Measurements from ENCODE around the gene DKKL1. TPM values are rescaled to one million over a fixed set of nuclear protein-coding genes. Genes with fewer than 3 reads are reported as not detected.
A peak's percentile ranks its signal among the peaks of the same experiment; 100 is the strongest.

The DKKL1 gene
- total RNA-seq, 1 donor from 2014 or later = 8.7 TPM

GRCh38 chr19:49337267-49338022, 26.2 kb upstream of the DKKL1 start:
- Mint-ChIP-seq H3K9me3 (no peaks in the 10 kb centered on the region), H3K4me3 (peak overlapping the region; percentile 65), H3K27me3 (ENCODE audit: low read depth) (peaks cover 9% of the 10 kb centered on the region), H3K27ac (no peak overlapping the region), H3K4me1 (peaks cover 20% of the 10 kb centered on the region), H3K36me3 (peaks cover 7% of the 10 kb centered on the region)
- TF ChIP-seq, protein P1, sequence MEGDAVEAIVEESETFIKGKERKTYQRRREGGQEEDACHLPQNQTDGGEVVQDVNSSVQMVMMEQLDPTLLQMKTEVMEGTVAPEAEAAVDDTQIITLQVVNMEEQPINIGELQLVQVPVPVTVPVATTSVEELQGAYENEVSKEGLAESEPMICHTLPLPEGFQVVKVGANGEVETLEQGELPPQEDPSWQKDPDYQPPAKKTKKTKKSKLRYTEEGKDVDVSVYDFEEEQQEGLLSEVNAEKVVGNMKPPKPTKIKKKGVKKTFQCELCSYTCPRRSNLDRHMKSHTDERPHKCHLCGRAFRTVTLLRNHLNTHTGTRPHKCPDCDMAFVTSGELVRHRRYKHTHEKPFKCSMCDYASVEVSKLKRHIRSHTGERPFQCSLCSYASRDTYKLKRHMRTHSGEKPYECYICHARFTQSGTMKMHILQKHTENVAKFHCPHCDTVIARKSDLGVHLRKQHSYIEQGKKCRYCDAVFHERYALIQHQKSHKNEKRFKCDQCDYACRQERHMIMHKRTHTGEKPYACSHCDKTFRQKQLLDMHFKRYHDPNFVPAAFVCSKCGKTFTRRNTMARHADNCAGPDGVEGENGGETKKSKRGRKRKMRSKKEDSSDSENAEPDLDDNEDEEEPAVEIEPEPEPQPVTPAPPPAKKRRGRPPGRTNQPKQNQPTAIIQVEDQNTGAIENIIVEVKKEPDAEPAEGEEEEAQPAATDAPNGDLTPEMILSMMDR (IDR thresholded peaks at IDR 0.05; ENCODE audit: unreplicated experiment) = no peak
- DNase-seq (ENCODE audit: low spot score in 2 of 2, unreplicated experiment in 2 of 2) = no peak

DNA sequence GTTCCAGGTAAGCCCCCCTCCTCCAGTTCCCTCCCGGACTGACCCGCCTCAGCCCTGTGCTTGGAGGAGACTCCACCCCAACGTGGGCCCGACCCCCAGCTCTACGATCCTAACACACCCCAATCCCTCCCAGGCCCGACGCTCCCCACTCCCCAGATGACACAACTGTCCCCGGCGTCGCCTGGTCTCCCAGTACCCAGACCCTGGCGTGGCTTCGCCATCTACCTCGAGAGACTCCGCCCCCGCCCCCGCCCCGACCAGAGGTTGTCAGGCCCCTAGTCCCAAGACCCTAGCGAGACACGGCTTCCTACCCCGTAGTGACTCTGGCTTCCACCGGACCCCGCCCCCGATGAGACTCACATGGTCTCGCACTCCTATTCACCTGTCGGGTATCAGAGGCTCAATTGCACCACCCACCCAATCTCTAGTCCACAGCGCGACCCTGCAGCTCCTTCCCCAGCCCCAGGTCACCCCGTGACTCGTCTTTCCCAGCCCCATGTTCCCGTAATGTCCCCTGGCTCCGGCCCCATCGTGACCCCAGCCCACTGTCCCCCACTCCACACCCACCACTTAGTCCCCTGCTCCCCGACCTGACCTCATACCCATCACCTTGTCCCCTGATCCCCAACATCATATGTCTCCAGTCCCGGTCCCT, 25.5 kb upstream of the DKKL1 start:
- Mint-ChIP-seq H3K4me1 (peaks cover 20% of the 10 kb centered on the region), H3K27ac (peak overlapping the region; percentile 56), H3K9me3 (no peaks in the 10 kb centered on the region), H3K27me3 (ENCODE audit: low read depth) (peaks cover 9% of the 10 kb centered on the region), H3K4me3 (peak overlapping the region; percentile 65), H3K36me3 (peaks cover 14% of the 10 kb centered on the region)
- no peak for DNase-seq (ENCODE audit: low spot score in 2 of 2, unreplicated experiment in 2 of 2)
- TF ChIP-seq, protein P1 (IDR thresholded peaks at IDR 0.05; ENCODE audit: unreplicated experiment) = no peak

- Mint-ChIP-seq H3K27me3 (ENCODE audit: low read depth) (peaks cover 9% of the 10 kb centered on the region), H3K27ac (peak overlapping the region; percentile 88), H3K4me3 (peak overlapping the region; percentile 65), H3K36me3 (peaks cover 18% of the 10 kb centered on the region), H3K9me3 (no peaks in the 10 kb centered on the region), H3K4me1 (peaks cover 20% of the 10 kb centered on the region)
- TF ChIP-seq, protein P1 (IDR thresholded peaks at IDR 0.05; ENCODE audit: unreplicated experiment) = no peak
- peak; percentile 86 to 89 for DNase-seq (ENCODE audit: low spot score in 2 of 2, unreplicated experiment in 2 of 2)
These were observed 24.9 kb upstream of the DKKL1 start for GRCh38 chr19:49338691-49339300.

DNA sequence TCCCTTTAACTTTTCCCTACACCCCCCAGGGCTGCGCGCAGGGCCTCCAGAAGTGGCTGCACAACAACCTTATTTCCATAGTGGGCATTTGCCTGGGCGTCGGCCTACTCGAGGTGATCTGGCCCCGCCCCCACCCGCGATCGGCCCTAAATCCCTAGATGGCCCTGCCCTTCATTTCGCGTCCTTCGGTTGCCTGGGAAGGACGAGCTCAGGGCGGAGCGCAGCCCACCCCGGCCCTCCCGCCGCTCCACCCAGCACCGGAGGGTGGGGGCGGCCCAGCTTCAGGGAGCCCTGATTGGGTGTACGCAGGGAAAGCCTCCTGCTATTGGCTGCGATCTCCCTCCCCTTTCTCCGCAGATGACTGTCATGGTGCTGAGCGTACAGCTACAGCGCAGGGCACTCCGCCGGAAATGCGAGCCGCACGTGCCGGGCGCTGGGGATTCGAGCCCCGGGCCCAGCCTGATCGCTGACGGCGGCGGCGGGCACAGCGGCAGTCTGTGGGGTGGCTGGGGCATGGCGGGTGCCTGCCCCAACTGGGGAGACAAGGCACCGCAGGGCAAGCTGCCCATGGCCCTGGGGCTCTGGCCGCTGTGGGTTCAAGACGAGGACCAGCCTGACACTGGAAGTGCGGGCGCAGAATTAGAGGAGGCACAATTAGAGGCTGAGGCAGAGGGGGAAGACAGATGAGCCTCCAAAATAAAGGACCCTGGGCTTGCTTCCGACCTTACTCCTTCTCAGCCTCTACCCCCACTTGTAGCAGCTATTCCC, 24.2 kb upstream of the DKKL1 start:
- Mint-ChIP-seq H3K9me3 (no peaks in the 10 kb centered on the region), H3K4me1 (peaks cover 20% of the 10 kb centered on the region), H3K27ac (peak overlapping the region; percentile 88), H3K36me3 (peaks cover 19% of the 10 kb centered on the region), H3K27me3 (ENCODE audit: low read depth) (peaks cover 9% of the 10 kb centered on the region), H3K4me3 (peak overlapping the region; percentile 65)
- TF ChIP-seq, protein P1 (IDR thresholded peaks at IDR 0.05; ENCODE audit: unreplicated experiment) = no peak
- peak; percentile 75 to 86 for DNase-seq (ENCODE audit: low spot score in 2 of 2, unreplicated experiment in 2 of 2)

GRCh38 chr19:49340069-49340864, 23.4 kb upstream of the DKKL1 start:
- H3K4me3 Mint-ChIP-seq = no peak overlapping the region
- H3K27ac Mint-ChIP-seq = peak overlapping the region; percentile 62
- DNase-seq (ENCODE audit: low spot score in 2 of 2, unreplicated experiment in 2 of 2) = no peak
- TF ChIP-seq, protein P1 (IDR thresholded peaks at IDR 0.05; ENCODE audit: unreplicated experiment) = no peak
- H3K27me3 Mint-ChIP-seq (ENCODE audit: low read depth) = peaks cover 9% of the 10 kb centered on the region
- peaks cover 22% of the 10 kb centered on the region for H3K4me1 Mint-ChIP-seq
- no peaks in the 10 kb centered on the region for H3K9me3 Mint-ChIP-seq
- peaks cover 27% of the 10 kb centered on the region for H3K36me3 Mint-ChIP-seq

All from mesothelial cell of epicardium (in vitro differentiated cells).